Activated CD8-positive, alpha-beta memory T cell treated with anti-CD3 and anti-CD28 coated beads, Interleukin-2, amount 50 U/mL, for 4 hours (primary cell): ENCODE results near the gene TMEM52B.
"Not testable (repeated sequence)": the region's sequence is repeated elsewhere in the genome, so short reads cannot be mapped to it uniquely, and the experiment has no call there.

Experiments
- DNase-seq: peaks from one replicate; pipeline ENCODE4 v3.0.0-alpha.2; 2020

TMEM52B gene

GRCh38 chr12:10171973-10172728, 6.7 kb upstream of the TMEM52B start, which contains the start of gene OLR1:
OLR1 (minus strand) TSS chr12:10172132; CDS start chr12:10172077, 55 bp downstream.
- DNase-seq = no peak

GRCh38 chr12:10174986-10175614, 3.7 kb upstream of the TMEM52B start:
- no peak for DNase-seq

- no peak for DNase-seq
Measured at GRCh38 chr12:10175846-10176636, 2.8 kb upstream of the TMEM52B start.

- DNase-seq = no peak
Measured at GRCh38 chr12:10179776-10180181, 947 bp downstream of the TMEM52B start.

GRCh38 chr12:10182354-10183049, 3.7 kb downstream of the TMEM52B start:
- DNase-seq = no peak

- no peak for DNase-seq
Measured at GRCh38 chr12:10184261-10184843, 5.5 kb downstream of the TMEM52B start.

GRCh38 chr12:10186299-10186698, 7.5 kb downstream of the TMEM52B start:
- DNase-seq = no peak

- DNase-seq = not testable (repeated sequence)
Measured at GRCh38 chr12:10186958-10187357, 8.1 kb downstream of the TMEM52B start.

GRCh38 chr12:10189653-10190052, 10.8 kb downstream of the TMEM52B start:
- no peak for DNase-seq

- DNase-seq = peak; percentile 56
Measured at GRCh38 chr12:10190558-10191388, 11.9 kb downstream of the TMEM52B start.

GRCh38 chr12:10191865-10192264, 13.0 kb downstream of the TMEM52B start:
- DNase-seq = no peak

GRCh38 chr12:10194160-10194670, 15.4 kb downstream of the TMEM52B start:
- no peak for DNase-seq

- DNase-seq = no peak
Measured at GRCh38 chr12:10196210-10196609, 17.4 kb downstream of the TMEM52B start.

GRCh38 chr12:10197879-10198278, 19.0 kb downstream of the TMEM52B start:
- no peak for DNase-seq

GRCh38 chr12:10204495-10204894, 25.7 kb downstream of the TMEM52B start:
- not testable (repeated sequence) for DNase-seq

- DNase-seq = no peak
Measured at GRCh38 chr12:10205220-10205807, 26.5 kb downstream of the TMEM52B start.

GRCh38 chr12:10207136-10207535, 28.3 kb downstream of the TMEM52B start:
- no peak for DNase-seq

- no peak for DNase-seq
Measured at GRCh38 chr12:10210225-10210624, 31.4 kb downstream of the TMEM52B start.

GRCh38 chr12:10211101-10211939, 32.5 kb downstream of the TMEM52B start:
- no peak for DNase-seq
